GM19455 (cell line): ENCODE results near the gene ART1.
"Not testable (repeated sequence)": the region's sequence is repeated elsewhere in the genome, so short reads cannot be mapped to it uniquely, and the experiment has no call there.

Source experiments
- ATAC-seq: cut with Tn5 transposase; IDR thresholded peaks from one replicate; pipeline ENCODE4 v1.9.1; 2021; ENCODE audit not compliant: unreplicated experiment

ART1 gene

DNA sequence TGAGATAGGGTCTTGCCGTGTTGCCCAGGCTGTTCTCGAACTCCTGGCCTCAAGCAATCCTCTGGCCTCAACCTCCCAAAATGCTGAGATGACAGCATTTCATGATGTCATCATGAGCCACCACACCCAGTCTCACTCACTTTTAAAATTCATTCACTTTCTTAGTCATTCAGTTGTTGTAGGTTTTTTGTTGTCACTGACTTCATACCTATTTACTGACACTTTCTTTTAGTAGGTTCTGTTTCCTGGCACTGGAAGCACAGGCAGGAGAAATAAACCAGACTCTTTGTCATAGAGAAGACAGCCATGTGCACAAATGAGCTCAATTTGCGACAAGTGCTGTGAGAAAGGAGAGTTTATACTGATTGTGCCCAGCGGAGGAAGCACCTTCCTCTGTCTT lies 13.6 kb upstream of the ART1 start:
- no peak for ATAC-seq

DNA sequence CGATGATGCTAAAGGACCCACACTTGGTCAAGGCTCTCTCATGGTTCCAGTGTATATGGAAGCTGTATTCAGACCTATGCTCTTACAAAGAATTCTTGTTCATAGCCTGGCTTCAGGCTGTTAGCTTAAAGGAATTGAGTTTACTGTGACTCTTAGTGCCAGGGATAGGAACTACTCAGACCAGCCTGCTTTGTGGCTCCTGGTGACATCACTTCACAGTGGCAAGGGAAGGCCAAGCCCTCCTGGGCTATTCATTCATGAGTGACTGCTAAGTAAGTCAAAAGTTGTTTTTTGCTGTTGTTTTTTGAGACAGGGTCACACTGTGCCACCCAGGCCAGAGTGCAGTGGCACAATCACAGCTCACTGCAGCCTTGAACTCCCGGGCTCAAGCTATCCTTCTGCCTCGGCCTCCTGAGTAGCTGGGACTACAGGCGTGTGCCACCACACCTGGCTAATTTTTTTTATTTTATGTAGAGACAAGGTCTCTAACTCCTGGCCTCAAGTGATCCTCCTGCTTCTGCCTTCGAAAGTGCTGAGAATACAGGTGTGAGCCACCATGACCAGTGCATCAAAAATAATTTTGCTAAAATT lies 12.8 kb upstream of the ART1 start:
- no peak for ATAC-seq

DNA sequence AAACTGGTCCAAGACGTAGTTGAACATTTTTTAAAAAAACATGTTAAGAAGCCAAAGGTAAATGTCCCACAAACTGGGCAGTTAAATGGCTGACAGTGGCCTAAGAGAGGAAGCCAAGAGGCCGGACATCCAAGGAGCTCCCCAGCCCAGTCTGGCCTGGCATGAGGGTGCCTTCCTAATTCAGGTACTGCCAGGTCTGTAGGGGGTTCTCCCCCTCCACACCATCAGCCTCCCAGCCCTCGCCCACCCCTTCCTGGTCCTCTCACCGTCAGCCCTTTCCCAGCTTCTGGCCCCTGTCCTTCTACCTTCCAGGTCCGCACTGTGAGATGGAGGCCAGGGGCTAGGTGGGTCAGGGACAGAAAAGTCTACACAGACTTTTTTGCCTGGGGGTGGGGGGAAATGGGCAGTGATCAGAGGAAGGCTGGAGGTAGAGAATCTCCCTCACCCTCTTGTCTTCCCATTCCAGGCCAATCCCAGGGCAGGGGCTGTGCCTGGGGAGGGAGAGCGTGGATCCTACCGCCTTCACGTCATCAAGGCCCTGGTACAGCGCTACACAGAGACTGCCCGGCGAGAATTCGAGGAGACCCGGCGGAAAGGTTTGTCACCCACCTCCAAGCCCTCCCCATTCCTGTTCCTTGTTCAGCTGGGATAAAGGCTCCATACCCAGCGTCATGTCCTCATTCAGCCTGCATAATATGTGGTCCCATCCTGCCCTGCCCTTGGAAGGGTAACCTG lies 9.1 kb upstream of the ART1 start:
- no peak for ATAC-seq

DNA sequence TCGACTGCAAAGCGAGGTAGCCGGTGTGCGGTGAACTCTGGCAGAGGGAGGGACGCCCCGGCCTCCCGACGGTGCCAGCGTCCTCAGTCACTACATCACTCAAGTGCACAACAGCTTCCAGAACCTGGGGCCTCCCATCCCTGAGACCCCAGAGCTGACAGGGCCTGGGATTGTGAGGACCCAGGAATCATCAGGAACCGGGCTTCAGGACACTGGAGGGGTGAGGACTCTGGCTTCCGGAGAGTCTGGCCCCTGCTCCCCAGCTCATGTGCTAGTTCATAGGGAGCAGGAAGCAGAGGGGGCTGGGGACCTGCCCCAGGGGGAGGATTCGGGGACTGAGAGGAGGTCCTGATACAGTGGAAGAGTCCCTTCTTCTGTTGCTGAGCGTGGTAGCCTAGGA lies 7.7 kb upstream of the ART1 start:
- ATAC-seq = no peak

GRCh38 chr11:3638513-3638912 lies 6.4 kb upstream of the ART1 start:
- ATAC-seq = no peak

DNA sequence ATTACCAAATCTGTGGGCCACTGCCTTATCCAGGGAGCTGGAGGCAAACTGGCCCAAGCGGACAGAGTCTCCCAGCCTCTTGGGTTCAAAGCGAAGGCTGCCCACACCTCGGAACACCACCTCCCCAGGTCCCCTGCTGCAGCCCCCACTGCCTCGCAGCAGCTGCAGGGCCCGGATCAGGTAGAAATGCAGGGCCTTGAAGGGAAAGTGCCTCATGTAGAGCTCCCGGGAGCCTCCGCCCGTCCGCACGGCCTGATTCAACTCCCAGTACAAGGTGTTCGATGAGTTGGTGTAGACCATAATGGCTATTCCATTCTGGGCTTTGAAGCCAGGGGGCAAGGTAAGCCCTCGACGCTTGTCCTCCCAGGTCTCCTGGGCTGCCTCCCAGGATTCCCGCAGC lies 5.1 kb upstream of the ART1 start:
- no peak for ATAC-seq

DNA sequence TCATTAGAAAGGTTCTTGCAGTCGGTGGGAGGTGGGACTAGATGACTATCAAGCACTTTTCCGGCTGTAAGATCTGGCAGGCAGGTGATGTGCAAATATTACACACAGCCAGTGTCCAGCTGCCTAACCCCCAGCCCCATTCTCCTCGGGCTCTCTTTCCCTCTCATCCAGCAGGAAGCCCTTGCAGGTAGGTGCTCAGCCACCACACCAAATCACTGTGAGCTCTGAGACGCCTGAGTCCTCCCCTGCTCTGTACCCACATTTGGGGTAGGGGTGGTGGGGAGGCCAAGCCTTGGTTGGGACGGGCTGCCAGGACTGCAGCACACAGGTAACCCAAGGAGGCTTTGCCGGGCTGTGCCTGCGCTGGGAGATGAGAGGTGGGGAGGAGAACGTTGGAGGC lies 3.7 kb upstream of the ART1 start:
- ATAC-seq = no peak

DNA sequence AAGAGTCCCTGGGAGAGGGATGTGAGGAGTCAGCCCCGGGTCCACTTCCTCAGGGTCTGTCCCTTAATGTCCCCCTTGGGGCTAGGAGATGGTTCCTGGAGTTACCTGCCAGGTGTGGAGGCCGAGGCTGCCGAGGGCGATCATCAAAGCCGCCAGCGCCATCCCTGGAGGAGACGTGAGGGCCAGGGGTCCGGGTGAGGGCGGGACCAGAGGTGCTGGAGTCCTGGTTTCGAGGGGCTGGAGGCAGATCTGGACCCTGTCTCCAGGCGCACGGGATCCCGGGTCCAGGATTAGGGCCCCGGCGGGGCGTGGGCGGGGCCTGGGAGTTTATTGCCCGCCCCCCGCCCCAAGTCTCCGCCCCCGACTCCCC lies 3.2 kb upstream of the ART1 start, which contains the start of gene ART5:
Gene ART5 (minus strand): TSS at position 292 of the 370 bp plus-strand sequence. CDS start 130 bp downstream, at position 162.
- ATAC-seq = no peak

DNA sequence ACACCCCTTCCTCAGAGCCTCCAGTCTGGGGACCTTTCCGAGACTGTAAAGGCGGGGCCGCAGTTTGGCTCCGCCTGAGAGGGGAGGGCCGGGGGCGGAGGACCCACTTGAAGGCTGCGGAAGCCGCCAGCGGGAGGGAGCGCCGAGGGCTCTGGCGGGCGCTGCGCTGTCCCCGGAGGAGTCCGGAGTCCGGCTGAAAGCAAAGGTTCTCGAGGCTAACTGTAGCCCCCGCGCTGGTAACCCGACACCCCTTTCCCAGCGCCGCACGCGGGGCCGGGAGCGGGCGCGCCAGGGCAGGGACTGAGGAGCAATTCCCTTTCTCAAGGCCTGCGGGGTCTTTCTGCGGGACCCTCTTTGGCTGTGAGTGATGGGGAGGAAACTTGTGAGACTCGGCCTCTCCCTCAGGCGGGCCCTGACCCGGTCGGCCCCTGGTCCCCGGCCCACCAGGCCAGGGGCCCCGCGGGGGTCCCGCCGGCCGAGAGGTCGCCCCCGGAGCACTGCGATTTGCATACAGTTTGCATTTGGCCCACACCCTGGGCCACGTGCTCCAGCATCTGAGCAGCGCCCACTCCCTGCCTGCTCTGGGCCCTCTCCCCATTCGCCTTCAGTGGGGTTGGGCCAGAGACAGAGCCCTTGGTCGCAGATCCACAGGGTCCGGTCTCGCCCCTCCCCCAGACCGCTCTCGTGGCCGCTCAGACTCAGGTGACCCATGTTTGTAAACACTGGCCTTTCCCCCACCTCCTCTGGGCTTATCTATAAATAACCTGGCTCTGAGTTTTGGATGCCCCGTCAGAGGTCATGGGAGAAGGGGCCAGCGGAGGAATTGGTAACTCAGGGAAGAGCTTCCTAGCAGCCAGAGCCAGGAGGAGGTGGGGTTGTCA lies 2.6 kb upstream of the ART1 start:
- no peak for ATAC-seq

DNA sequence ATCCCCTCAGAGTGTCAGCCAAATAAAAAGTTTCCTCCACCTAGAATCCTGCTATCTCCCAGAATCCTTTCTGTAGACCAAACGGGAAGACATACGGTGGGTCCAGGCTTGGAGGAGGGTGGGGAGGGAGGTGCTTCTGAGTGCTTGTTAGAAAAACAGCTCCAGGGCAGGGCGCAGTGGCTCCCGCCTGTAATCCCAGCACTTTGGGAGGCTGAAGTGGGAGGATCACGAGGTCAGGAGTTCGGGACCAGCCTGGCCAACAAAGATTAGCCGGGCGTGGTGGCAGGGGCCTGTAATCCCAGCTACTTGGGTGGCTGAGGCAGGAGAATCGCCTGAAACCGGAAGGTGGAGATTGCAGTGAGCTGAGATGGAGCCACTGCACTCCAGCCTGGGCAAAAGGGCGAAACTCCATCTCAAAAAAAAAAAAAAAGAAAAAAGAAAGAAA lies 1.8 kb upstream of the ART1 start:
- not testable (repeated sequence) for ATAC-seq

- ATAC-seq = no peak
These were observed 624 bp downstream of the ART1 start for GRCh38 chr11:3645552-3645951.

DNA sequence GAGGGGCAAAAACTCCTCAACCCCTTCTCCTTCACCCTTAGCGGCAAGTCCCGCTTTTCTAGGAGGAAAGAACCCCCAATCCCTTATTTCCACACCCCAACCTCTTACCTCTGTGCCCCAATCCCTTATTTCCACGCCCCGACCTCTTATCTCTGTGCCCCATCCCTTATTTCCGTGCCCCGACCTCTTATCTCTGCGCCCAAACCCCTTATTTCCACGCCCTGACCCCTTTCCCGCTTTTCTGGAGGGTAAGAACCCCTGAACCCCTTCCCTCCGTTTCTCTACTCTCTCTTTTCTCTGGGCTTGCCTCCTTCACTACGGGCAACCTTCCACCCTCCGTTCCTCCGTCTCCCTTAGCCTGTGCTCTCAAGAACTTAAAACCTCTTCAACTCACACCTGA lies 3.9 kb downstream of the ART1 start:
- ATAC-seq = not testable (repeated sequence)

DNA sequence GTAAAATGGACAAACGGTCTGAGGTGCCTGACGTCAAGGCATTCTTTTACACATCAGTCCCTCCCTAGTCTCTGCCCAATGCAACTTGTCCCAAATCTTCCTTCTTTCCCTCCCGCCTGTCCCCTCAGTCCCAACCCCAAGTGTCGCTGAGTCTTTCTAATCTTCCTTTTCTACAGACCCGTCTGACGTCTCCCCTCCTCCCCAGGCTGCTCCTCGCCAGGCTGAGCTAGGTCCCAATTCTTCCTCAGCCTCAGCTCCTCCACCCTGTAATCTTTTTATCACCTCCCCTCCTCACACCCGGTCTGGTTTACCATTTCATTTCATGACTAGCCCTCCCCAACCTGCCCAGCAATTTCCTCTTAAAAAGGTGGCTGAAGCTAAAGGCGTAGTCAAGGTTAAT lies 4.4 kb downstream of the ART1 start:
- not testable (repeated sequence) for ATAC-seq

DNA sequence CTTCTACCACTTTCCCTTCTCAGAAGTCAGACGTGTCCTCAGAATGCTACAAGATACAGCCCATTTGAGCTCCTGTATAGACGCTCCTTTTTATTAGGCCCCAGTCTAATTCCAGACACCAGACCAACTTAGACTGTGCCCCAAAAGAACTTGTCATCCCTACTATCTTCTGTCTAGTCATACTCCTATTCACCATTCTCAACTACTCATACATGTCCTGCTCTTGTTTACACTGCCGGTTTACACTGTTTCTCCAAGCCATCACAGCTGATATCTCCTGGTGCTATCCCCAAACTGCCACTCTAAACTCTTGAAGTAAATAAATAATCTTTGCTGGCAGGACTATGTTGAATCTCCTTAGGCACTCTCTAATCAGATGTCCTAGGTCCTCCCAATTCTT lies 7.6 kb downstream of the ART1 start:
- not testable (repeated sequence) for ATAC-seq

- ATAC-seq = no peak
These were observed 10.6 kb downstream of the ART1 start for GRCh38 chr11:3655547-3655946.

- ATAC-seq = not testable (repeated sequence)
These were observed 12.4 kb downstream of the ART1 start for GRCh38 chr11:3657331-3657730.

GRCh38 chr11:3658252-3658651 lies 13.3 kb downstream of the ART1 start:
- ATAC-seq = no peak

DNA sequence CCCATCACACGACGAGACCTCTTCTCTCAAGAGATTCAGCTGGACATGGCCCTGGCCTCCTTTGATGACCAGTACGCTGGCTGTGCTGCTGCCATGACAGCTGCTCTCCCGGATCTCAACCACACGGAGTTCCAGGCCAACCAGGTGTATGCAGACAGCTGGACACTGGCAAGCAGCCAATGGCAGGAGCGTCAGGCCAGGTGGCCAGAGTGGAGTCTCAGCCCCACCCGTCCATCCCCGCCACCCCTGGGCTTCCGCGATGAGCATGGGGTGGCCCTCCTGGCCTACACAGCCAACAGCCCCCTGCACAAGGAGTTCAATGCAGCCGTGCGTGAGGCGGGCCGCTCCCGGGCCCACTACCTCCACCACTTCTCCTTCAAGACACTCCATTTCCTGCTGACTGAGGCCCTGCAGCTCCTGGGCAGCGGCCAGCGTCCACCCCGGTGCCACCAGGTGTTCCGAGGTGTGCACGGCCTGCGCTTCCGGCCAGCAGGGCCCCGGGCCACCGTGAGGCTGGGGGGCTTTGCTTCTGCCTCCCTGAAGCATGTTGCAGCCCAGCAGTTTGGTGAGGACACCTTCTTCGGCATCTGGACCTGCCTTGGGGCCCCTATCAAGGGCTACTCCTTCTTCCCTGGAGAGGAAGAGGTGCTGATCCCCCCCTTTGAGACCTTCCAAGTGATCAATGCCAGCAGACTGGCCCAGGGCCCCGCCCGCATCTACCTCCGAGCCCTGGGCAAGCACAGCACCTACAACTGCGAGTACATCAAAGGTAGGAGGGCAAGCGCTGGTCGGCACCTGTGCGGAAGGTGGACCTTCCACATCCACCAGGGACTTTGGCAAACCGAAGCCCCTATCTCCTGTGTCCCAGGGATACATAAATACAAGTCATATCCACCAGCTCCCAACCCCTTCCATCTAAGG lies 14.9 kb downstream of the ART1 start:
- ATAC-seq = no peak

- ATAC-seq = no peak
These were observed 16.0 kb downstream of the ART1 start for GRCh38 chr11:3660960-3661359.

DNA sequence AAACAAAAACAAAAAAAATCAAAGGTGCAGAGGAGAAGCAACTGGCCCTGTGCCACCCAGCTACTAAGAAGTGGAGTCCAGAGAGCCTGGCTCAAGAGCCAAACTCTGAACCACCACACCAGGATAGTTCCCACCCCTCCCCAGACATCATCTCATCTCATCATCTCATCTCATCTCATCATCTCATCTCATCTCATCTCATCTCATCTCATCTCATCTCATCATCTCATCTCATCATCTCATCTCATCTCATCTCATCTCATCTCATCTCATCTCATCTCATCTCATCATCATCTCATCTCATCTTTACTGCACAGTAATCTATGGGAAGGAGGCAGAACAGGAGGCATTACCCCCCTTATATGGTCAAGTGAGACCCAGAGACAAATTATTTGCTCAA lies 17.9 kb downstream of the ART1 start:
- no peak for ATAC-seq
